Measurements from ENCODE around the gene CHTOP.

The CHTOP gene

DNA sequence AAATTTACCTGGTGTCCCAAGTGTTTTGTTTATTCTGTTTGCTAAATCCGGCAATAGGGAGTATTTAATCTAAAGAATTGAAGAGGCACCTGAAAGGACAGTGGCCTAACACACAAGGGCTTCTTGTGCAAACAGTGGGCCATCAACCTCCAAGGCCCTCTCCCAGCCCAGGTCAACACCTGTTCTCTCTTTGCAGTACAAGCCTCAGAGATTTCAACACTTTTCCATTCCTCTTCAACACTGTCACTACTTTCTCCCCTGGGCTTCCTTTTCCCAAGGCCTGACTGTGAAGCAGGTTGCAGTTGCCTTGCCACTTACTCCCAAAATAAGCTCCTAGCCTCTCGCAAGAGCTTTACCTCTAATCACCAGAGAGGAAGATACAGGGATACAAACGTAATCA lies 21.5 kb downstream of the CHTOP start:
- no peak overlapping the region for H3K4me3 ChIP-seq (ENCODE audit: low read length)
- peak; percentile 27 for DNase-seq (ENCODE audit: low read depth)
- TF ChIP-seq, protein P1, sequence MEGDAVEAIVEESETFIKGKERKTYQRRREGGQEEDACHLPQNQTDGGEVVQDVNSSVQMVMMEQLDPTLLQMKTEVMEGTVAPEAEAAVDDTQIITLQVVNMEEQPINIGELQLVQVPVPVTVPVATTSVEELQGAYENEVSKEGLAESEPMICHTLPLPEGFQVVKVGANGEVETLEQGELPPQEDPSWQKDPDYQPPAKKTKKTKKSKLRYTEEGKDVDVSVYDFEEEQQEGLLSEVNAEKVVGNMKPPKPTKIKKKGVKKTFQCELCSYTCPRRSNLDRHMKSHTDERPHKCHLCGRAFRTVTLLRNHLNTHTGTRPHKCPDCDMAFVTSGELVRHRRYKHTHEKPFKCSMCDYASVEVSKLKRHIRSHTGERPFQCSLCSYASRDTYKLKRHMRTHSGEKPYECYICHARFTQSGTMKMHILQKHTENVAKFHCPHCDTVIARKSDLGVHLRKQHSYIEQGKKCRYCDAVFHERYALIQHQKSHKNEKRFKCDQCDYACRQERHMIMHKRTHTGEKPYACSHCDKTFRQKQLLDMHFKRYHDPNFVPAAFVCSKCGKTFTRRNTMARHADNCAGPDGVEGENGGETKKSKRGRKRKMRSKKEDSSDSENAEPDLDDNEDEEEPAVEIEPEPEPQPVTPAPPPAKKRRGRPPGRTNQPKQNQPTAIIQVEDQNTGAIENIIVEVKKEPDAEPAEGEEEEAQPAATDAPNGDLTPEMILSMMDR (IDR thresholded peaks at IDR 0.05; ENCODE audit: insufficient read depth, low read depth, low read length, missing control alignments) = no peak

DNA sequence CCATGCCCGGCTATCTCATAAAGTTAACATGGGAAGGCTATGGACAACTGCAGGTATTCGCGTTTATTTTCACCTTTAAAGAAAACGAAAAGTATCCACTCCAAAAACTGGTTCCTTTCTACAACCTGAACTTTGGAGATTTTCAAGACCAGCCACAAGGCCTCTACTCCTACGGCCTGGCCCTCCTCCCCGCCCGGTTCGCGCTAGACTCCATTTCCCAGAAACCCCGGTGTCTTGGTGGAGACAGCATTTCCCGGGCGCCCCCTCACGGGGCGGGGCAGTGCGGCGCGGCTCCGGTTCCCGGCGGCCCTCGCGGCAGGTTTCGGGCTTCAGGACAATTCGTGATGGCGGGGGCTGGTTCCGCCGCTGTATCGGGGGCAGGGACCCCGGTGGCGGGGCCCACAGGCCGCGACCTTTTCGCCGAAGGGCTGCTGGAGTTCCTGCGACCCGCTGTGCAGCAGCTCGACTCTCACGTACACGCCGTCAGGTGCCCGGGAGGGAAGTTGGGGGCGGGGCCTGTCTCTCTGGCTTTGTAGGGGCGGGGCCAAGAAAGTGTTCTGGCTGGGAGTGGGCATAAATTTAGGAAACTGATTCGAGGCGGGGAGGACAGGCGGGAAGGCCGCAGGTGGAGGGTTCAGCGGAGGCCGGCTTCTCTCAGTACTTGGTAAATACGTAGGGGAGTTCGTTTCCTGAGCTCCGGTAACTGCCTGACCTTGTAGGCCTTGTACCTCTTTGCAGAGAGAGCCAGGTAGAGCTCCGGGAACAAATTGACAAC lies 24.7 kb downstream of the CHTOP start, which contains the start of gene SNAPIN:
Gene SNAPIN, plus strand, starts transcription at position 304 of the 775 bp plus-strand sequence. Its CDS starts 41 bp downstream, at position 345.
- H3K4me3 ChIP-seq (ENCODE audit: low read length) = peak within 1 kb of the TSS; percentile 79
- DNase-seq (ENCODE audit: low read depth) = peak; percentile 85
- TF ChIP-seq, protein P1 (IDR thresholded peaks at IDR 0.05; ENCODE audit: insufficient read depth, low read depth, low read length, missing control alignments) = peak; percentile 6

DNA sequence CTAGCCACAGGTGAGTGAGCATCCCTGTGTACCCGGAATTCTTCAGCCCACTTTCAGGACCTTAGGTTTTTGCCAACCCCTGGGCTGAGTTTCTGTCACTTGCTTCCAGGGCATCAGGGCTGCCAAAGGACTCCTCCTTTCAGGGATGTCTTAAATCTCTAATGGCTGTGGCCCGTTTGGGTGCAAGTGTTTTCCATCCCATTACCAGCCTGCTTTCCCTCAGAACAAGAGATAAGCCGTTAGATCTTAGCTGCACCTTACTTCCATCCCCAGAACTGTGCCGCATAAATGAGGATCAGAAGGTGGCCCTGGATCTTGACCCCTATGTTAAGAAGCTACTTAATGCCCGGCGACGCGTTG lies 25.3 kb downstream of the CHTOP start:
- DNase-seq (ENCODE audit: low read depth) = no peak
- TF ChIP-seq, protein P1 (IDR thresholded peaks at IDR 0.05; ENCODE audit: insufficient read depth, low read depth, low read length, missing control alignments) = no peak

DNA sequence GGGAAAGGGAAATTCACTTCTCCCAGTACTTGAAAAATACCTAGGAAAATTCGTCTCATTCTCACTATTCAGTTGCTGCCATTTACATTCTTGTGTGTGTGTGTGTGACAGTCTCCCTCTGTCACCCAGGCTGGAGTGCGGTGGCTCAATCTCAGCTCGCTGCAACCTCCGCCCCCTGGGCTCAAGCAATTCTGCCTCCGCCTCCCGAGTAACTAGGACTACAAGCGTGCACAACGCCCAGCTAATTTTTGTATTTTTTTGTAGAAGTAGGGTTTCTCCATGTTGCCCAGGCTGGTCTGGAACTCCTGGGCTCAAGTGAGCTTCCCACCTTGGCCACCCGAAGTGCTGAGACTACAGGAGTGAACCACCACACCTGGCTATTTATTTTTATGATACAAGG lies 25.8 kb downstream of the CHTOP start:
- peak overlapping the region; percentile 79 for H3K4me3 ChIP-seq (ENCODE audit: low read length)
- TF ChIP-seq, protein P1 (IDR thresholded peaks at IDR 0.05; ENCODE audit: insufficient read depth, low read depth, low read length, missing control alignments) = no peak
- DNase-seq (ENCODE audit: low read depth) = no peak

More for the DNA sequence above, 25.3 kb downstream of the CHTOP start:
- H3K4me3 ChIP-seq (ENCODE audit: low read length) = peak overlapping the region; percentile 79

DNA sequence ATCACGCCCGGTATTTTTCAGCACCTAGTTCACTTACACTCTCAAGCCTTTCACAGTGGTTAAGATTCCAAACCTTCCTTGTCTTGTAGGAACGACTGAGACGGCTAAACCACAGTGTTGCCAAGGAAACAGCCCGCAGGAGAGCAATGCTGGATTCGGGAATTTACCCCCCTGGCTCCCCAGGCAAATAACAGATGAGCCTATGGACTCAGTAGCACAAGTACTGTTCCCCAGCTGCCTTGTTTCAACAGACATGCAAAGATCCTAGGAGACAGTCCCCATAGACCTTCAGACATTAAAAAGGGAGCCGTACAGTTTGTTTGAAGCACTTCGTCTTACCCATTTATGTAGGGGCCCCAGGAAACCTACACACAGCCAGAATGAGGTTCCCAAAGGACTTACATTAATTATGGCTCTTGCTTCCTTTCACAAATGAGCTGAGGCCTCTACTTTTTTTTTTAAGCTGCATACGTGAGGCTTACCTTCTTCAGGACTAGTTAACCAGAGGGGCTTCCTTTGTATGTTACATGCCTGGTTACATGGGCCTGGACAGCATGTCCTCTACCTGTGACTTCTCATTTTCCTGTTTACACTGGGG lies 27.3 kb downstream of the CHTOP start:
- TF ChIP-seq, protein P1 (IDR thresholded peaks at IDR 0.05; ENCODE audit: insufficient read depth, low read depth, low read length, missing control alignments) = no peak
- DNase-seq (ENCODE audit: low read depth) = no peak
- no peak overlapping the region for H3K4me3 ChIP-seq (ENCODE audit: low read length)

DNA sequence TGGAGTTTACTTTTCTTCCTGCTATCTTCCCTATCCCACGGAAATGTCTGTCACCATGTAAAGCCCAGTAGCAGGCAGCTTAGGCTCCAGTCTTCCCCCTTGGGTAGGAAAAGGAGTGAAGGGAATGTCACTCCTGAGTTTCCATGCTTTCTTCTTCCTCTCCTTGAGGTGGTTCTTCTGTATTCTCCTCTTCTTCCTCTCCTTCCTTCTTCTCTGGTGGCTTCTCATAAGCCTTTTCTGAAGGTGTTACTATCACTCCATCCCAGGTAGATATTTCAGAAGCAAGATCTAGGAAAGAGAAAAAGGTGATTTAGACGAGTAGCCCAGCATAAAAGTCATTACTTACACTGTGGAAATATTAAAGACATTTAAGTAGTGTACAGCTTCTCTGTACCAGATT lies 28.4 kb downstream of the CHTOP start:
- TF ChIP-seq, protein P1 (IDR thresholded peaks at IDR 0.05; ENCODE audit: insufficient read depth, low read depth, low read length, missing control alignments) = no peak
- no peak for DNase-seq (ENCODE audit: low read depth)
- no peak overlapping the region for H3K4me3 ChIP-seq (ENCODE audit: low read length)

Measured in epithelial cell of esophagus (primary cell).